ENCODE measurements around the gene BIRC6.

DNA sequence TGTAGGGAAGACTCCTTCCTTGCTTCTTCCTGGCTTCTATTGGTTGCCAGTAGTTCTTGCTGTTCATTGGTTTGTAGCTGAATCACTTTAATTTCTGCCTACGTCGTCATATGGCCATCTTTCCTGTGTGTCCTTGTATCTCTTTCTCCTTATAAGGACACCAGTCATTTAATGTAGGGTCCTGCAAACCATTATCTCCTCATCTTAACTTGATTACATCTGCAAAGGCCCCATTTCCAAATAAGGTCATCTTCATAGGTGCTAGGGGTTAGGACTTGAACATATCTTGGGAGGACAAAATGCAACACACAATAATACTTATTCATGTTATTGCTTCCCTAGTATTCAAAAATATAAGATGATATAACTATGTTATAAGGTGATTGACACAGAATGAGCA, 175.5 kb downstream of the BIRC6 start:
- TF ChIP-seq YY1 (IDR thresholded peaks at IDR 0.05; ENCODE audit: low read depth, low read length), result no peak
- TF ChIP-seq, protein P1, sequence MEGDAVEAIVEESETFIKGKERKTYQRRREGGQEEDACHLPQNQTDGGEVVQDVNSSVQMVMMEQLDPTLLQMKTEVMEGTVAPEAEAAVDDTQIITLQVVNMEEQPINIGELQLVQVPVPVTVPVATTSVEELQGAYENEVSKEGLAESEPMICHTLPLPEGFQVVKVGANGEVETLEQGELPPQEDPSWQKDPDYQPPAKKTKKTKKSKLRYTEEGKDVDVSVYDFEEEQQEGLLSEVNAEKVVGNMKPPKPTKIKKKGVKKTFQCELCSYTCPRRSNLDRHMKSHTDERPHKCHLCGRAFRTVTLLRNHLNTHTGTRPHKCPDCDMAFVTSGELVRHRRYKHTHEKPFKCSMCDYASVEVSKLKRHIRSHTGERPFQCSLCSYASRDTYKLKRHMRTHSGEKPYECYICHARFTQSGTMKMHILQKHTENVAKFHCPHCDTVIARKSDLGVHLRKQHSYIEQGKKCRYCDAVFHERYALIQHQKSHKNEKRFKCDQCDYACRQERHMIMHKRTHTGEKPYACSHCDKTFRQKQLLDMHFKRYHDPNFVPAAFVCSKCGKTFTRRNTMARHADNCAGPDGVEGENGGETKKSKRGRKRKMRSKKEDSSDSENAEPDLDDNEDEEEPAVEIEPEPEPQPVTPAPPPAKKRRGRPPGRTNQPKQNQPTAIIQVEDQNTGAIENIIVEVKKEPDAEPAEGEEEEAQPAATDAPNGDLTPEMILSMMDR (IDR thresholded peaks at IDR 0.05; ENCODE audit: control extremely low read depth in 1 of 3, insufficient read depth in 1 of 3, low read depth in 1 of 3, low read length in 3 of 3), result no peak
- no peak for TF ChIP-seq POLR2A (IDR thresholded peaks at IDR 0.05; ENCODE audit: control extremely low read depth in 1 of 2, low read depth in 2 of 2, low read length in 2 of 2)
- TF ChIP-seq EP300 (IDR thresholded peaks at IDR 0.05; ENCODE audit: borderline replicate concordance in 1 of 2, low read depth in 2 of 2, low read length in 2 of 2), result no peak

All from H1 (cell line).